ENCODE results near the gene SFRP2. TPM values are rescaled to one million over a fixed set of nuclear protein-coding genes. Genes with fewer than 3 reads are reported as not detected.

Gene SFRP2
- total RNA-seq, 1 donor from 2014 or later = 0.14 TPM

DNA sequence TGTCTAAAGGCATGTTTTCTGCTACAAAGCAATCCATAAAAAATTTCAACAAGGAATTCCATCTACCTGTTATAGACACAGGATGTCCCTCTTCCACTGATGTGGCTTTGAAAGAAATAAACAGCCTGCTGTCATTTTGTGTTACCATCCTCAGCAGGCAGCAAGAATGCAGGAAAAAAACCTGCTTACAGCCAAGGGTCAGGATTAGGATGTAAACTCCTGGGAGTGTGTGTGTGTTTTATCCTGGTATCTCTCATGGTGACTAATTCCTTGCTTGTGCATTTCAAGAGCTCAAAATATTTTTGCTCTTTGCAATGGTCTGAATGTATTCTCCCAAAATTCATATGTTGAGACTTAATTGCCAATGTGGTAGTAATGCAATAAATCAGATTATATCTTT is 28.6 kb upstream of the SFRP2 start:
- no peaks in the 10 kb centered on the region for H3K36me3 ChIP-seq
- no peak for DNase-seq
- H3K4me1 ChIP-seq = no peaks in the 10 kb centered on the region
- H3K4me3 ChIP-seq = no peak overlapping the region
- peaks cover 5% of the 10 kb centered on the region for H3K27me3 ChIP-seq (ENCODE audit: low read depth)
- peaks cover 16% of the 10 kb centered on the region for H3K9me3 ChIP-seq (replicated peaks)
- TF ChIP-seq CTCF (IDR thresholded peaks at IDR 0.05; ENCODE audit: borderline replicate concordance) = no peak
- intact Hi-C loops (cut with micrococcal nuclease) = no loop called here
- no peak overlapping the region for H3K27ac ChIP-seq (replicated peaks)

DNA sequence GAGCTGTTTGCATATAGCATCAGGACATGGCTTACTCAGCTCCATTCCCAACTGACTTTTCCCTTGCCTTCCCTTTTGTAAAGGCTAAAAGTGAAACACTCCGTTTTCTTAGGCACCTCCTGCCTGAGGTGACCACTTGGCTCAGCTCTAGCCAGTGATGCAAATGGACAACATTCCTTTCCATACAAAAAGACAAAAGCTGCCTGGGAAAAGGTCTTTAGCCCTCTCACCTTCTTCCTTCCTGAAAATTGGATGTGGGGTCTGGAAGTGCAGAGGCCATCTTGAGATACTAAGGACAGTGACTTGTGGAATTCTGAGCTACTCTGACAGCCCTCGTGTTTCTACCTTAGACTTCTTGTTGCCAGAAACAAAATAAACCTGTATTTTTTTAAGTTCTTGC is 27.7 kb upstream of the SFRP2 start:
- TF ChIP-seq CTCF (IDR thresholded peaks at IDR 0.05; ENCODE audit: borderline replicate concordance) = no peak
- H3K9me3 ChIP-seq (replicated peaks) = peaks cover 16% of the 10 kb centered on the region

GRCh38 chr4:153814789-153815188 is 25.9 kb upstream of the SFRP2 start:
- Histone ChIP-seq H3K9me3 (replicated peaks) (peaks cover 7% of the 10 kb centered on the region), H3K27me3 (ENCODE audit: low read depth) (peaks cover 12% of the 10 kb centered on the region), H3K27ac (replicated peaks) (no peak overlapping the region), H3K4me3 (no peak overlapping the region), H3K4me1 (no peaks in the 10 kb centered on the region), H3K36me3 (no peaks in the 10 kb centered on the region)
- TF ChIP-seq CTCF (IDR thresholded peaks at IDR 0.05; ENCODE audit: borderline replicate concordance) = no peak
- intact Hi-C loops (cut with micrococcal nuclease) = no loop called here
- no peak for DNase-seq

More for the DNA sequence above, 27.7 kb upstream of the SFRP2 start:
- intact Hi-C loops (cut with micrococcal nuclease) = no loop called here
- no peaks in the 10 kb centered on the region for H3K4me1 ChIP-seq
- H3K27me3 ChIP-seq (ENCODE audit: low read depth) = peaks cover 11% of the 10 kb centered on the region
- no peak overlapping the region for H3K27ac ChIP-seq (replicated peaks)
- no peaks in the 10 kb centered on the region for H3K36me3 ChIP-seq
- no peak for DNase-seq
- H3K4me3 ChIP-seq = no peak overlapping the region

DNA sequence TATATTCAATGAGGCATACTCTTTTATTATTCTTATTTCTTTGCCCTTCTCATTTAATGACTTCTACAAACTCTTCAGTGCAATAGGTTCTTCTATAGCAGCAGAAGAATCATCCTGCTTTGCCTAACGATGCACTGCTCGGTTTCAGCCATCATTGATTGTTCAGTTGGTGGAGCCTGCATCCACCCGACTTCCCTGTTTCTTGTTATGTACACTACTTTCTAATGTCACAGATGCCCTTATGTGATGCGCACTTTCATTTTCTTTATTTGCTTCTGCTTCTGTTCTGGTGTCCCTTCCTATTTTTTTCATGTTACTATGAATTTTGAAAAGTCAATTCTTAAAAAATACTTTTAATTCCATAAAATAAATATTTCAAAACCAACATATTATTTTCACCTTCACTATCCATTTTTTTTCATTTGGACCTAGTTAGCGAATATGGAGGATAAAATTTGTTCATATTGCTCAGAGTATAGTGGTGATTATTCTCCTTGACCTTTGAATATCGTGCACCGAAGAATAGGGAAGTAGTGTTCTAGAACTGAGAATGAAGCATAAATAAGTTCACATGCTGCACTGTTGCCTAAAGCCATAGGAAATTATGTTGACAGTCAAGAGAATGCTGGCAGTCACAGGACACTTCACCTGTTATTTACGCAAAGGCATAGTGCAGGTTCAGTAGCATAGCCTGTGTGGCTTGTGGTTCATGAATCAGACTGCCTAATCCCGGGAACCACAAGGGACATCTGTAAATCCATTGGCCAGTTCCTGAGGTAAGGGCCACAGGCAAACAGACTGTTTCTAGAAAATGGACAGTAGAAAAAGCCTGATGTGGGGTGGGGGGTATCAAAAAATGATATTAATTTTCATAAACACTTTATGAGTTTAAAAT is 21.3 kb upstream of the SFRP2 start:
- no peak overlapping the region for H3K4me3 ChIP-seq
- intact Hi-C loops (cut with micrococcal nuclease) = no loop called here

DNA sequence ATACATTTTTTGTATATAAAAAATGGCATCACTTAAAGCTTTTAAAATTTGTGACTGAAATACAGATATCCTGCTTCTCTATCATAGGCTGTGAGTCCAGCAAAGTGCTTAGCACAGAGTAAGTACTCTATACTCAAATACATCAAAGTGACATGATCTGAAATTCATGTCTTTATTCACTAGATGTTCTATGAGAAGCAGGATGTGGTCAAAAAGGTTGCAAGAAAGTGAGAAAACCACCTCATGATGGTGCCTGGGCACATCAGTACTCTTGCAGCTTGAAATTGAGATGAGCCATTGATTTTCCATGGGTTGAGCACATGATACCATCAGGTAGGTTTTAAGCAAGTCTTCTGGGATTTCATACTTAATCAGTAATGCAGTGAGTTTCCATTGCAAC is 20.4 kb upstream of the SFRP2 start:
- Histone ChIP-seq H3K4me1 (no peaks in the 10 kb centered on the region), H3K9me3 (replicated peaks) (no peaks in the 10 kb centered on the region), H3K27me3 (ENCODE audit: low read depth) (peaks cover 9% of the 10 kb centered on the region), H3K4me3 (no peak overlapping the region), H3K36me3 (no peaks in the 10 kb centered on the region), H3K27ac (replicated peaks) (no peak overlapping the region)
- TF ChIP-seq CTCF (IDR thresholded peaks at IDR 0.05; ENCODE audit: borderline replicate concordance) = no peak
- DNase-seq = no peak
- intact Hi-C loops (cut with micrococcal nuclease) = no loop called here

More for the DNA sequence above, 21.3 kb upstream of the SFRP2 start:
- no peaks in the 10 kb centered on the region for H3K4me1 ChIP-seq
- no peak for DNase-seq
- no peaks in the 10 kb centered on the region for H3K36me3 ChIP-seq
- H3K9me3 ChIP-seq (replicated peaks) = no peaks in the 10 kb centered on the region
- no peak for TF ChIP-seq CTCF (IDR thresholded peaks at IDR 0.05; ENCODE audit: borderline replicate concordance)
- H3K27me3 ChIP-seq (ENCODE audit: low read depth) = peaks cover 12% of the 10 kb centered on the region
- no peak overlapping the region for H3K27ac ChIP-seq (replicated peaks)
